AG09309 (cell line): ENCODE data around the gene FNBP1L.

ENCODE experiments used
- DNase-seq: peaks from one replicate; pipeline ENCODE4 v3.0.0-alpha.2; 2010; ENCODE audit warnings: low read depth
- H3K4me3 ChIP-seq: 2 replicates; pipeline ENCODE4 v1.5.1; 2011; ENCODE audit warnings: mild to moderate bottlenecking, low read depth, low read length, moderate library complexity; ENCODE audit not compliant: control insufficient read depth
- CTCF ChIP-seq: IDR thresholded peaks from 2 replicates; pipeline ENCODE4 v1.5.1; 2011; ENCODE audit warnings: mild to moderate bottlenecking, low read depth, low read length, inconsistent platforms; ENCODE audit not compliant: insufficient read depth, control insufficient read depth; ENCODE audit errors: missing control alignments

The FNBP1L gene

GRCh38 chr1:93416183-93416582 lies 31.7 kb upstream of the FNBP1L start:
- no peak for DNase-seq
- TF ChIP-seq CTCF = no peak
- no peak overlapping the region for H3K4me3 ChIP-seq

DNA sequence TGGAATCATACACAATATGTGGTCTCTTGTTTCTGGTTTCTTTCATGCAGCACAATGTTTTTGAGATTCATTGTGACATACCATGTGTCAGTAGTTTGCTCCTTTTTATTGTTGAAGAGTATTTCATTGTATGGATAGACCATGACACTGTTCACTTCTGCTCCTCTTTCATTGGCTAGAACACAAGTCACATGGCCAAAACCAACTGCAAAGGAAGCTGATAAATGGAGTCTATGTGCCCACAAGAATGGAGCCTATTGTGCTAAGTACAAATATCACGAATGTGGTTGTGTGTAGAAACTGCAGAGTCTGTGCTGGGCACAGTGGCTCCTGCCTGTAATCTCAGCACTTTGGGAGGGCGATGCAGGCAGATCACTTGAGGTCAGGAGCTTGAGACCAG lies 28.6 kb upstream of the FNBP1L start:
- no peak for TF ChIP-seq CTCF
- DNase-seq = no peak
- no peak overlapping the region for H3K4me3 ChIP-seq

GRCh38 chr1:93420400-93420799 lies 27.5 kb upstream of the FNBP1L start:
- no peak overlapping the region for H3K4me3 ChIP-seq
- no peak for TF ChIP-seq CTCF
- no peak for DNase-seq

GRCh38 chr1:93426181-93426580 lies 21.7 kb upstream of the FNBP1L start:
- no peak for TF ChIP-seq CTCF
- H3K4me3 ChIP-seq = no peak overlapping the region
- no peak for DNase-seq

GRCh38 chr1:93427656-93428055 lies 20.3 kb upstream of the FNBP1L start:
- DNase-seq = no peak
- TF ChIP-seq CTCF = no peak
- no peak overlapping the region for H3K4me3 ChIP-seq

DNA sequence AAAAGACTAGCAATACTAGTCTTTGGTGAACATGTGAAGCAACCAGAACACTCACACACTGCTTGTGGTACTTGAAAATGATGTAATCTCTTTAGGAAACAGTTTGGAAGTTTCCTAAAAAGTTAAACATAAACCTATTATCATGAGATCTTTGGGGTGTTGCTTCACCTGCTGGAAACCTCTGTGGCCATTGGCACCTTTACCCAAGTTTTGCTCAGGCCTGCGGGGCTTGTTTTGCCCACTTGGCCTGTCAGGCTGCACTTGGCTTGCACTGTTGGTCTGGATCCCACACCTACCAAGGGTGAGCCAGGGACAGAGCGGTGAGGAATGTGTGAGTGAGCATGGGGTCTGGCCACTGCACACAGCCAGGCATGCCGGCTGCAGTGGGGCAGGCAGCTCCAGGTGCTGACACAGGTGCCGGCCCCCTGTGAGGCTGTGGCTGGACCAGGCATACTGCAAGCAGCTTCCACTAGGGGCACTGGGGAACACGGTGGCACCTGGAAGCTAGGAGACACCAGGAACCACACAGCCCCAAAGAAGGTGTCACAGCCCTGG lies 14.4 kb upstream of the FNBP1L start:
- peak; percentile 13 for TF ChIP-seq CTCF

GRCh38 chr1:93434088-93434487 lies 13.8 kb upstream of the FNBP1L start:
- no peak for TF ChIP-seq CTCF
- DNase-seq = no peak

More for the DNA sequence above, 14.4 kb upstream of the FNBP1L start:
- H3K4me3 ChIP-seq = no peak overlapping the region
- DNase-seq = no peak

More at GRCh38 chr1:93434088-93434487, 13.8 kb upstream of the FNBP1L start:
- H3K4me3 ChIP-seq = no peak overlapping the region
